HCT116 (cell line): ENCODE data around the gene TDRD7. TPM values are rescaled to one million over a fixed set of nuclear protein-coding genes. Genes with fewer than 3 reads are reported as not detected.

Experiments used
- ATAC-seq: fragments of 200-7000 bp; cut with Tn5 transposase; 2 replicates; pipeline ENCODE4 v1.9.1; 2020; ENCODE audit warnings: mild to moderate bottlenecking, moderate library complexity
- BruUV-seq: library from RNA; stranded (reverse); fragments of 400-500 nt; replicated peaks from 2 replicates; lab custom pipeline; 2021; lab: Mats Ljungman, UMichigan
- CTCF ChIA-PET: fragments of 300-600 bp; sonication (Branson Sonifier 250); formaldehyde crosslinking; loops from one replicate; lab custom pipeline; 2021; ENCODE audit warnings: antibody characterized with exemption; lab: Charles Lee
- POLR2A ChIA-PET: fragments of 300-600, 350-600 bp; sonication (Branson Sonifier 250); formaldehyde crosslinking; loops from one replicate; lab custom pipeline; 2021; ENCODE audit warnings: antibody characterized with exemption; lab: Charles Lee
- RAD21 ChIA-PET, 2 experiments: fragments of 300-600 bp; sonication (Branson Sonifier 250); formaldehyde crosslinking; loops; one replicate each; lab custom pipeline; 2023; ENCODE audit warnings: low total read pairs in 2 of 2; ENCODE audit not compliant: uncharacterized antibody in 2 of 2, unreplicated experiment in 2 of 2, low non-redundant PET in 1 of 2; lab: Charles Lee
- DNase-seq: peaks from one replicate; pipeline ENCODE4 v3.0.0-alpha.2; 2010; ENCODE audit warnings: low read depth, low spot score
- H2AFZ ChIP-seq: fragments of 200-600 bp; shearing (Covaris generic), sonication (generic); 2 replicates; pipeline ENCODE4 v1.6.1; 2017; ENCODE audit warnings: low read depth, mixed run types, mixed read lengths, antibody characterized with exemption, low read length; ENCODE audit not compliant: poor library complexity, severe bottlenecking
- H3K27ac ChIP-seq: 2 replicates; pipeline ENCODE4 v1.5.1; 2012; ENCODE audit warnings: low read depth, low read length
- H3K27me3 ChIP-seq: fragments of 200-600 bp; sonication (generic); 2 replicates; pipeline ENCODE4 v1.6.1; 2016; ENCODE audit warnings: mixed run types, low read length, mixed read lengths; ENCODE audit not compliant: insufficient read depth
- H3K36me3 ChIP-seq, 2 experiments: fragments of 200-500 bp in 1 of 2; fragments of 200-600 bp in 1 of 2; sonication (Bioruptor generic) in 1 of 2; sonication (generic) in 1 of 2; 2 replicates each; pipeline versions ENCODE4 v1.5.1 to v1.6.1; 2014 to 2016; ENCODE audit warnings: low read length in 2 of 2, inconsistent platforms in 1 of 2, mixed read lengths in 1 of 2, mixed run types in 1 of 2; ENCODE audit not compliant: insufficient read depth in 2 of 2, control insufficient read depth in 1 of 2
- H3K4me1 ChIP-seq, 2 experiments: fragments of 200-600 bp in 1 of 2; sonication (generic) in 1 of 2; 2 replicates each; pipeline versions ENCODE4 v1.5.1 to v1.6.1; 2012 to 2017; ENCODE audit warnings: low read length in 2 of 2, inconsistent platforms in 1 of 2, mild to moderate bottlenecking in 1 of 2, mixed read lengths in 1 of 2, mixed run types in 1 of 2, moderate library complexity in 1 of 2; ENCODE audit not compliant: insufficient read depth in 2 of 2, control insufficient read depth in 1 of 2
- H3K4me2 ChIP-seq: fragments of 200-600 bp; sonication (generic); 2 replicates; pipeline ENCODE4 v1.6.1; 2017; ENCODE audit warnings: mixed run types, low read length, mixed read lengths
- H3K4me3 ChIP-seq, 2 experiments: fragments of 200-600 bp in 1 of 2; sonication (generic) in 1 of 2; replicated peaks in 1 of 2; 2 replicates each; pipeline ENCODE4 v1.5.1; 2011 to 2016; ENCODE audit warnings: low read length in 2 of 2, control low read depth in 1 of 2, low read depth in 1 of 2, mild to moderate bottlenecking in 1 of 2, mixed read lengths in 1 of 2, mixed run types in 1 of 2
- H3K79me2 ChIP-seq: fragments of 200-600 bp; sonication (generic); 2 replicates; pipeline ENCODE4 v1.6.1; 2017; ENCODE audit warnings: mild to moderate bottlenecking, mixed run types, low read length, moderate library complexity, mixed read lengths; ENCODE audit not compliant: insufficient read depth
- H3K9ac ChIP-seq: fragments of 200-600 bp; sonication (generic); 2 replicates; pipeline ENCODE4 v1.6.1; 2016; ENCODE audit warnings: low read length, mixed read lengths
- H3K9me2 ChIP-seq: fragments of 200-600 bp; sonication (generic), shearing (Covaris generic); 2 replicates; pipeline ENCODE4 v1.6.1; 2017; ENCODE audit warnings: mixed run types, mild to moderate bottlenecking, moderate library complexity; ENCODE audit not compliant: insufficient read depth
- H3K9me3 ChIP-seq, 2 experiments: fragments of 200-500 bp in 1 of 2; fragments of 200-600 bp in 1 of 2; sonication (Bioruptor generic) in 1 of 2; sonication (generic) in 1 of 2; 2 replicates each; pipeline ENCODE4 v1.6.1; 2014 to 2017; ENCODE audit warnings: low read length in 2 of 2, mixed read lengths in 2 of 2, inconsistent platforms in 1 of 2, low read depth in 1 of 2, mild to moderate bottlenecking in 1 of 2, mixed run types in 1 of 2, moderate library complexity in 1 of 2; ENCODE audit not compliant: control insufficient read depth in 1 of 2, insufficient read depth in 1 of 2
- H4K20me1 ChIP-seq: fragments of 200-600 bp; sonication (generic), shearing (Covaris generic); 2 replicates; pipeline ENCODE4 v1.6.1; 2017; ENCODE audit warnings: mixed run types, mild to moderate bottlenecking, moderate library complexity; ENCODE audit not compliant: insufficient read depth
- CEBPB ChIP-seq: IDR thresholded peaks from 2 replicates; pipeline ENCODE4 v1.6.1; 2012; ENCODE audit warnings: low read depth
- CTCF ChIP-seq, 3 experiments: fragments of 200-600 bp in 1 of 3; sonication (generic) in 1 of 3; IDR thresholded peaks in 2 of 3; conservative IDR thresholded peaks in 1 of 3; 2 replicates each; pipeline ENCODE4 v1.5.1; 2012 to 2017; ENCODE audit warnings: low read depth in 2 of 3, low read length in 2 of 3, antibody characterized with exemption in 1 of 3, borderline replicate concordance in 1 of 3, control low read depth in 1 of 3, mild to moderate bottlenecking in 1 of 3, mixed read lengths in 1 of 3, mixed run types in 1 of 3, moderate library complexity in 1 of 3; ENCODE audit not compliant: insufficient read depth in 1 of 3
- POLR2A ChIP-seq: IDR thresholded peaks from 2 replicates; pipeline ENCODE4 v1.7.0; 2011; ENCODE audit warnings: borderline replicate concordance; ENCODE audit not compliant: insufficient read depth, insufficient read length; ENCODE audit errors: extremely low read depth
- POLR2AphosphoS5 ChIP-seq: IDR thresholded peaks from 2 replicates; pipeline ENCODE4 v1.6.1; 2011; ENCODE audit warnings: mild to moderate bottlenecking, low read depth, low read length, moderate library complexity
- RAD21 ChIP-seq: IDR thresholded peaks from 2 replicates; pipeline ENCODE4 v1.6.1; 2012; ENCODE audit warnings: low read depth, mild to moderate bottlenecking
- SP1 ChIP-seq: IDR thresholded peaks from 2 replicates; pipeline ENCODE4 v1.6.1; 2012; ENCODE audit warnings: low read depth
- TCF7L2 ChIP-seq: IDR thresholded peaks from 2 replicates; pipeline ENCODE4 v1.7.0; 2011; ENCODE audit warnings: borderline replicate concordance, inconsistent platforms; ENCODE audit not compliant: insufficient read depth, insufficient read length; ENCODE audit errors: extremely low read depth
- YY1 ChIP-seq: IDR thresholded peaks from 2 replicates; pipeline ENCODE4 v1.6.1; 2011; ENCODE audit warnings: low read length, low read depth, moderate library complexity, mild to moderate bottlenecking; ENCODE audit not compliant: insufficient replicate concordance; ENCODE audit errors: extremely low read depth
- intact Hi-C: fragments of 100-400 bp; cut with micrococcal nuclease; formaldehyde crosslinking; loops from 2 replicates; pipeline ENCODE4 v1.10.0; 2022
- total RNA-seq: library from RNA; stranded (reverse); gene quantifications from one replicate; pipeline ENCODE4 v1.2.1, GENCODE V29; 2021; ENCODE audit not compliant: unreplicated experiment

TDRD7 gene
- total RNA-seq, 1 experiment from 2014 or later = 8.0 TPM

- no peaks in the 10 kb centered on the region for H3K9me3 ChIP-seq
- ATAC-seq = no peak
- CTCF ChIA-PET = no interaction called here
Measured at GRCh38 chr9:97516111-97516510, 104.2 kb downstream of the TDRD7 start.

GRCh38 chr9:97517331-97518089 is 105.6 kb downstream of the TDRD7 start:
- Histone ChIP-seq H3K4me2 (no peak overlapping the region), H3K9me3 (no peaks in the 10 kb centered on the region), H3K79me2 (no peaks in the 10 kb centered on the region), H4K20me1 (no peaks in the 10 kb centered on the region; the same call in 1 of the 2 replicates), H3K4me3 (no peak overlapping the region), H3K27ac (no peak overlapping the region), H3K4me1 (peaks cover 0 to 12% of the 10 kb centered on the region in 2 experiments; a peak in 2 of 4 replicates), H3K9me2 (no peaks in the 10 kb centered on the region), H3K27me3 (no peaks in the 10 kb centered on the region), H3K9ac (no peak overlapping the region), H3K36me3 (no peaks in the 10 kb centered on the region), H2AFZ (no peak overlapping the region)
- ChIA-PET POLR2A (interaction anchor here (1.1 kb wide), 1 partner anchor 116 kb away, joined by 3 read pairs; the partner anchor contains the start of genes NCBP1 and TSTD2), CTCF (interaction anchor here (0.9 kb wide), 1 partner anchor 81 kb away, joined by 5 read pairs; no protein-coding TSS in a partner anchor), RAD21 (no interaction called here)
- intact Hi-C loops = no loop called here
- ATAC-seq (no peak), DNase-seq (no peak)
- TF ChIP-seq YY1 (no peak), POLR2A (no peak), CEBPB (no peak), POLR2AphosphoS5 (no peak), CTCF (IDR thresholded peaks at IDR 0.05 in 2 of 3, conservative IDR thresholded peaks at IDR 0.05 in 1 of 3; ENCODE audit: borderline replicate concordance in 1 of 3, insufficient read depth in 1 of 3, low read depth in 2 of 3, low read length in 2 of 3) (no peak)
- no TSS peak for BruUV-seq

More at GRCh38 chr9:97516111-97516510, 104.2 kb downstream of the TDRD7 start:
- Histone ChIP-seq H3K9ac (no peak overlapping the region), H3K79me2 (no peaks in the 10 kb centered on the region), H3K4me1 (peaks cover 5 to 24% of the 10 kb centered on the region in 2 experiments; a peak in 3 of 4 replicates), H3K27me3 (no peaks in the 10 kb centered on the region), H3K4me2 (no peak overlapping the region), H4K20me1 (no peaks in the 10 kb centered on the region), H3K4me3 (no peak overlapping the region)
- no TSS peak for BruUV-seq
- no peak for DNase-seq
- TF ChIP-seq POLR2AphosphoS5 (no peak), RAD21 (no peak), SP1 (no peak), YY1 (no peak), TCF7L2 (no peak)
- TF ChIP-seq, all 23 proteins: peak for 0
- POLR2A ChIA-PET = no interaction called here
- Histone ChIP-seq H2AFZ (no peak overlapping the region), H3K27ac (no peak overlapping the region), H3K36me3 (no peaks in the 10 kb centered on the region), H3K9me2 (no peaks in the 10 kb centered on the region)
- intact Hi-C loops = no loop called here
- RAD21 ChIA-PET = no interaction called here
